ENCODE results near the gene PRLH. TPM values are rescaled to one million over a fixed set of nuclear protein-coding genes. Genes with fewer than 3 reads are reported as not detected.

Gene PRLH
- total RNA-seq, 2 donors from 2014 or later: not detected

GRCh38 chr2:237540223-237540775, 26.1 kb upstream of the PRLH start:
- Histone ChIP-seq H3K9me3 (no peaks in the 10 kb centered on the region), H3K36me3 (no peaks in the 10 kb centered on the region), H3K9ac (ENCODE audit: low read depth in 2 of 2, low read length in 2 of 2) (peak overlapping the region in 1 of 2 donors; percentile 34), H3K4me1 (peaks cover 8% of the 10 kb centered on the region), H3K4me3 (no peak overlapping the region), H3K27ac (no peak overlapping the region), H3K27me3 (no peaks in the 10 kb centered on the region)
- no peak for TF ChIP-seq CTCF (IDR thresholded peaks at IDR 0.05)
- no peak for DNase-seq
- intact Hi-C loops (cut with DNase I): no loop called here

GRCh38 chr2:237540823-237541222, 25.6 kb upstream of the PRLH start:
- H3K27ac ChIP-seq: no peak overlapping the region

GRCh38 chr2:237541243-237541642, 25.1 kb upstream of the PRLH start:
- no peak for TF ChIP-seq CTCF (IDR thresholded peaks at IDR 0.05)
- H3K9ac ChIP-seq (ENCODE audit: low read depth in 2 of 2, low read length in 2 of 2): no peak overlapping the region

More at GRCh38 chr2:237540823-237541222, 25.6 kb upstream of the PRLH start:
- Histone ChIP-seq H3K9me3 (no peaks in the 10 kb centered on the region), H3K4me1 (peaks cover 8% of the 10 kb centered on the region), H3K4me3 (no peak overlapping the region), H3K27me3 (no peaks in the 10 kb centered on the region), H3K9ac (ENCODE audit: low read depth in 2 of 2, low read length in 2 of 2) (peak overlapping the region in 1 of 2 donors; percentile 34), H3K36me3 (no peaks in the 10 kb centered on the region)
- no peak for TF ChIP-seq CTCF (IDR thresholded peaks at IDR 0.05)
- peak; percentile 86 for DNase-seq
- intact Hi-C loops (cut with DNase I): no loop called here

GRCh38 chr2:237542001-237542704, 24.2 kb upstream of the PRLH start:
- Histone ChIP-seq H3K4me3 (no peak overlapping the region), H3K9me3 (no peaks in the 10 kb centered on the region), H3K36me3 (no peaks in the 10 kb centered on the region), H3K4me1 (peaks cover 8% of the 10 kb centered on the region), H3K27ac (no peak overlapping the region), H3K27me3 (no peaks in the 10 kb centered on the region), H3K9ac (ENCODE audit: low read depth in 2 of 2, low read length in 2 of 2) (no peak overlapping the region)
- intact Hi-C loops (cut with DNase I): no loop called here
- DNase-seq: no peak
- TF ChIP-seq CTCF (IDR thresholded peaks at IDR 0.05): no peak

More at GRCh38 chr2:237541243-237541642, 25.1 kb upstream of the PRLH start:
- intact Hi-C loops (cut with DNase I): no loop called here
- DNase-seq: no peak
- H3K4me3 ChIP-seq: no peak overlapping the region
- no peaks in the 10 kb centered on the region for H3K9me3 ChIP-seq
- H3K4me1 ChIP-seq: peaks cover 8% of the 10 kb centered on the region
- H3K36me3 ChIP-seq: no peaks in the 10 kb centered on the region
- H3K27me3 ChIP-seq: no peaks in the 10 kb centered on the region
- no peak overlapping the region for H3K27ac ChIP-seq

- no peak for TF ChIP-seq CTCF (IDR thresholded peaks at IDR 0.05)
- intact Hi-C loops (cut with DNase I): no loop called here
- DNase-seq: no peak
Observed at GRCh38 chr2:237546040-237546875, 20.1 kb upstream of the PRLH start.

More at GRCh38 chr2:237546040-237546875, 20.1 kb upstream of the PRLH start:
- Histone ChIP-seq H3K9ac (ENCODE audit: low read depth in 2 of 2, low read length in 2 of 2) (no peak overlapping the region), H3K4me3 (no peak overlapping the region), H3K36me3 (no peaks in the 10 kb centered on the region), H3K27me3 (no peaks in the 10 kb centered on the region), H3K27ac (no peak overlapping the region), H3K9me3 (no peaks in the 10 kb centered on the region), H3K4me1 (no peaks in the 10 kb centered on the region)

Data from colonic mucosa (tissue), 4 donors.